ENCODE data around the gene PDCD2.

DNA sequence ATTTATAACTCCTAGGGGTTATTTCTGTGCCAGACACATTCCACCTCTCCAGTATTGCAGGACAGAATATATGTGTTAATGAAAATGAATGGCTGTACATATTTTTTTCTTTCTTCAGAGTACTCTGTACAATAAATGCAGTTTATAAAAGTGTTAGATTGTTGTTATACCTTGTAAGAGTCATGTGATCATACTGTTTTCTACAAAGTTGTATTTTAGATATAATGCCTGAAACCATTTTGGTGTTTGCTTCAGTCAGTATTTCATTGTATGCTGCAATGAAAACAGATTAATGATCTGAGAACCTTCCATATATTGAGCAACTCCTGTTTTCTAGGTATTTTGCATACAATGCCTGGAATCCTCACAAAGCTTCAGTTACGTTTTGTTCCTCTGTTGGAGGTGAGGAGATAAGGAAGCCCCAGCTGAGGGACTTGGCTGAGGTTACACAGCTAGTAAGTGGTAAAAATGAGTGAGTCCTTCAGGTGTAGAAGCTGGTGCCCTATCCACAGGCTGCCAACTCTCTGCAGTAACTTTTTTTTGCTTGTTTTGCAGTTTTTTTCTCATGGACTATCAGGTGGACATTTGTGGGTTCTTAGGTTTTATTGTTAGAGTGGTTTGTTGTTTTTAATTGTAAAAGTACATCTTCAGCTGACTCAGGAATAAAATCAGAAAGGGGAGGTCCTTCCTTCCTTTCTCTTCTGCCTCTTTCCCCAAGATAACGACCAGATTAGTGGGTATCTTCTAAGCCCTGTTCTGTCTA is 11.6 kb downstream of the PDCD2 start:
- no peak for TF ChIP-seq RAD21 (IDR thresholded peaks at IDR 0.05)
- TF ChIP-seq, protein P1, sequence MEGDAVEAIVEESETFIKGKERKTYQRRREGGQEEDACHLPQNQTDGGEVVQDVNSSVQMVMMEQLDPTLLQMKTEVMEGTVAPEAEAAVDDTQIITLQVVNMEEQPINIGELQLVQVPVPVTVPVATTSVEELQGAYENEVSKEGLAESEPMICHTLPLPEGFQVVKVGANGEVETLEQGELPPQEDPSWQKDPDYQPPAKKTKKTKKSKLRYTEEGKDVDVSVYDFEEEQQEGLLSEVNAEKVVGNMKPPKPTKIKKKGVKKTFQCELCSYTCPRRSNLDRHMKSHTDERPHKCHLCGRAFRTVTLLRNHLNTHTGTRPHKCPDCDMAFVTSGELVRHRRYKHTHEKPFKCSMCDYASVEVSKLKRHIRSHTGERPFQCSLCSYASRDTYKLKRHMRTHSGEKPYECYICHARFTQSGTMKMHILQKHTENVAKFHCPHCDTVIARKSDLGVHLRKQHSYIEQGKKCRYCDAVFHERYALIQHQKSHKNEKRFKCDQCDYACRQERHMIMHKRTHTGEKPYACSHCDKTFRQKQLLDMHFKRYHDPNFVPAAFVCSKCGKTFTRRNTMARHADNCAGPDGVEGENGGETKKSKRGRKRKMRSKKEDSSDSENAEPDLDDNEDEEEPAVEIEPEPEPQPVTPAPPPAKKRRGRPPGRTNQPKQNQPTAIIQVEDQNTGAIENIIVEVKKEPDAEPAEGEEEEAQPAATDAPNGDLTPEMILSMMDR (IDR thresholded peaks at IDR 0.05; ENCODE audit: low read depth, low read length, missing input control), result no peak
- no peak for TF ChIP-seq MAX (IDR thresholded peaks at IDR 0.05)
- TF ChIP-seq TAF1 (conservative IDR thresholded peaks at IDR 0.05), result no peak
